ENCODE results near the gene HAT1.
"Not testable (repeated sequence)": the region's sequence is repeated elsewhere in the genome, so short reads cannot be mapped to it uniquely, and the experiment has no call there.

The HAT1 gene

DNA sequence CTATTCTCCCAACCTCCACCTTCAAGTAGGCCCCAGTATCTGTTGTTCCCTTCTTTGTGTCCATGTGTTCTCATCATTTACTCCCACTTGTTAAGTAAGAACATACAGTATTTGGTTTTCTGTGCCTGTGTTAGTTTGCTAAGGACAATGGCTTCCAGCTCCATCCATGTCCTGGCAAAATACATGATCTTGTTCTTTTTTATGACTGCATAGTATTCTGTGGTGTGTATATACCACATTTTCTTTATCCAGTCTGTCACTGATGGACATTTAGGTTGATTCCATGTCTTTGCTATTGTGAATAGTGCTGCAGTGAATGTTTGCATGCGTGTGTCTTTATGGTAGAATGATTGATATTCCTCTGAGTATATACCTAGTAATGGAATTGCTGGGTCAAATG lies 61.7 kb downstream of the HAT1 start:
- not testable (repeated sequence) for FAIRE-seq

DNA sequence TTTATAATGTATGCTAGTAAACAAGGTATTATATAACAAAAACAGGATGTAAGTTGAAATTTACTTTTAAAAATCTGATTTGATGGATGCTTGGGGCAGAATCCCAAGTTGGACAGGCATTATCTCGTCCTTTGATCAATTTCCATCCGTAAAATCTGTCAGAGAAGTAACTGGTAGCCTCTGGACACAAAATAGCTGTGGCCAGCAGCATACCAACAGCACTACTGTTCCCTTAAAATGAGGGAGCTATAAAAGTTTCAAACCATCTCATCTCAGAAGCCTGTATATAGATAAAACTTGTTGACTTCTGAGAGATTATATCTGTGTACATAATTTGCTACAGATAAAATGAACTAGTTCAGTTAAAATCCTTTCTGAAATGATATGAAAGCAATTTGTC lies 62.8 kb downstream of the HAT1 start:
- no peak for FAIRE-seq

DNA sequence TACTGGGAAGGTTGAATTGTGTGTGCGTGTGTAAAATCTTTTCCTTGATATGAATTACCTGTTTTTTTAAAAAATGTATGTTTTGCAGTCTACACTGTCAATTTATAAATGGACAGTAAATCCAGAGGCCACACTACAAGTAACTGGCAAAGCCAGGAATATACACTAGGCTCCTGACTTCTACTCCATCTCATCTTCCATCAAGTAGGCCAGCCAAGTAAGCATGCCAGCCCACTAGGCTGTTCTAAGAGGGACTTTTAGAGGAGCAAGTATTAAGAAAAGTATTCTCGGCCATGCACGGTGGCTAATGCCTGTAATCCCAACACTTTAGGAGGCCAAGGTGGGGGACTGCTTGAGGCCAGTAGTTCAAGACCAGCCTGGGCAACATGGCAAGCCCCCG lies 64.5 kb downstream of the HAT1 start:
- FAIRE-seq = no peak

DNA sequence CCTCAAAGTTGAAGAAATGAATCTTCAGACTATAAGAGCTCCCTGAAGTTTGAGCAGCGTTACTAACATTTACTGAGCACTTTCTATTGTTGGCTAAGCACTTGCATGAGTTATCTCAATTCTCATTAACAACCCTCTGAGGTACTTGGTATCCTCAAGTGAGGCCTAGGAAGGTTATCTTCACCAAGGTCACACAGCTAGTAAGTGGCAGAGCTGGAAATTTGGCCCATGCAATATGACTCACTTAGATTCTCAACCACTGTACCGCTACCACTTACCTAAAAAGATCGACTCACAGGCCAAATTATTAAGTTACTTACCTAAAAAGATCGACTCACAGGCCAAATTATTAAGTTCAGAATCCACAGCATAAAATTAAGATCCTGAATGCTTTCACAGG lies 68.8 kb downstream of the HAT1 start:
- no peak for FAIRE-seq

DNA sequence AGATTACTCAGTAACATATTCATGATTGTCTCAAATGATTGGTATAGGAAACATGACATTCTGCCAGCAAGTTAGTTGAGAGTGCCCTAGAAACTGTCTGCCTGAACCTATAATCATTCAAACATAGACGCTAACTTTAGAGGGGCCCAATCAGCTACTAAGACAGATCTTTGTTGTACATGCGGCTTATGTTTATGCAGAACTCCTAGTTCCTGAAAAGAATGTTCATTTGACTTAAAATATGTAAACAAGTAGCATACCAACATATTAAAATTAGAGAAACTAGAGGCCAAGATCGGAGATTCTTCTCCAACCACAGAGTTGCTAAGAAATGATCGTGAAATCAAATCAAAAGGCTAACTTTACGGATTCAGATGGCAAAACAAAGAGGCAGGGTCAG lies 73.3 kb downstream of the HAT1 start:
- no peak for FAIRE-seq

DNA sequence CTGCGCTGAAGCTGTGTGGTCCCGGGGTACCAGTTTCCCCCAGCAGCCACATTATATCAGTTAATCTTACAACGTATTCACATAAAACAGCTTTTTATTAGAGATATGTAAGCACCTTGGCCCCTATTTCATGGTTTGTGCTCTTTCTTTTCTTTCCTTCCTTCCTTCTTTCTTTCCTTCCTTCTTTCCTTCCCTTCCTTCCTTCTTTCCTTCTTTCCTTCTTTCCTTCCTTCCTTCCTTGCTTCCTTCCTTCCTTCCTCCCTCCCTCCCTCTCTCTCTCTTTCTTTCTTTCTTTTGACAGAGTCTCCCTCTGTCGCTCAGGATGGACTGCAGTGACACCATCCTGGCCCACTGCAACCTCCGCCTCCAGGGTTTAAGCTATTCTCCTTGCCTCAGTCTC lies 73.8 kb downstream of the HAT1 start:
- no peak for FAIRE-seq

DNA sequence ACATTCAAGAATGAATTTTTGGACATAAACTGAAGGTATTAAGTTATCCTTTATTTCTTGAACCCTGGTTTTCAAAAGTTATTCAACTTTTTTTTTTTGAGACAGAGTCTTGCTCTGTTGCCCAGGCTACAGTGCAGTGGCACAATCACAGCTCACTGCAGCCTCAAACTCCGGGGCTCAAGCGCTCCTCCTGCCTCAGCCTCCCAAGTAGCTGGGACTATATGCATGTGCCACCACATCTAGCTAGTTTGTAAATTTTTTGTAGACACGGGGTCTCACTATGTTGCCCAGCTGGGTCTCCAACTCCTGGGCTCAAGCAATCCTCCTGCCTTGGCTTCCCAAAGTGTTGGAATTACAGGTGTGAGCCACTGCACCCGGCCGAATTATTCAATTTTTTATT lies 74.8 kb downstream of the HAT1 start:
- not testable (repeated sequence) for FAIRE-seq

DNA sequence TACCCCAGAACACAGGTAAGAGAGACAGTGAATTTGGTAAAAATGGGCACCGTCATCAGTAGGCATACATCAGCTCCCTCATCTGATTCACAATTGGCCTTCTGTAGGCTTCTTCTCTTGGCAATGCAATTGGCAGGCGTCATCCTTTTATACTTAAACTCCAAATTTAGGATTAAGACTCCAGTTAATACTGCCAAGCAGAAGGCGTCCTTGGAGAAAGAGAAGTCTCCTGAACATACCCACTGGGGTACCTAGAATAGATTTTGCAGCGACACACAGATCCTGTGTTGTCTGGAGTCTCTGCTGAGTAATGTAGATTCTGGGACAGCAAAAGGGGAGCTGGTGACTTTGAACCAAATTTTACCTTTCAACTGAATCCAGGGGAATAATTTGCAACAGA lies 76.9 kb downstream of the HAT1 start:
- no peak for FAIRE-seq

DNA sequence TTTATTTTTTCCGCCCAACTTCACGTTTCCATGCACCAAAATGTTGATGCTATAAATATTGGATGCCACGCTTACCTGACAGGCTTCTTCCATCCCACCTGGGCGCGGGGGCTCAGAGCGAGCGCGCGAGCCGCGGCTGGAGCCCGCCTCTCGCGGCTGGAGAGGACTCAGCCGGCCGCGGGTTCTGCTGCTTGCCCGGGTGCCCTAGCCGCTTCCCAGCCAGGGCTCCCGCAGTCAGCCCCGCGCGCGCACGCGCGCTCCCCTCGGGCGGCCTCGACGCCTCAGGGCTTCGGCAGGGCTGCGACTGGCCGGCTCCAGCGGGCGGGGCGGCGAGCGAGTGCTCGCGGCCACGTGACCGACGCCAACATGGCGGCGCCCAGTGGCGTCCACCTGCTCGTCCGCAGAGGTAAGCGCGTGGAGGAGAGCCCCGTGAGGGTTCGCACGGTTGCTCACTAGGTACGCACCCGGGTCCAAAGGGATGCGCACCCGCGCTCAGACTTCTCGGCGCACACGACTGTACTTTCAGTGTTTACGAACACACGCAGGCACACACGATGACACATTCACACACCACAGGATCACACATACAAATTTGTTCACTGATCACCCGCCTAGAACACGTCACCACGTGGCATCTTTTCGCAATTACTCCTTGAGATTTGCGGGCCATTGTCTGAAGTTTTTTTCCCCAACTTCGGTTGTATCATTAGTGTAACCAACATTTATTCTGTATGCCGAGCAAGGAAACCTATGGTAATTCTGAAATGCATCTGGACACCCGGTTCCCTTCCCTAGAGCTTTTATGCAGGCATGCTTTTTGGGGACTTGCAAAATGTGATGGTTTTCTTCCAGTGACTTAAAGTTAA lies 77.6 kb downstream of the HAT1 start, which contains the start of gene METAP1D:
Gene METAP1D, plus strand, starts transcription at position 350 of the 866 bp plus-strand sequence. Its CDS starts 17 bp downstream, at position 367.
- no peak for FAIRE-seq

DNA sequence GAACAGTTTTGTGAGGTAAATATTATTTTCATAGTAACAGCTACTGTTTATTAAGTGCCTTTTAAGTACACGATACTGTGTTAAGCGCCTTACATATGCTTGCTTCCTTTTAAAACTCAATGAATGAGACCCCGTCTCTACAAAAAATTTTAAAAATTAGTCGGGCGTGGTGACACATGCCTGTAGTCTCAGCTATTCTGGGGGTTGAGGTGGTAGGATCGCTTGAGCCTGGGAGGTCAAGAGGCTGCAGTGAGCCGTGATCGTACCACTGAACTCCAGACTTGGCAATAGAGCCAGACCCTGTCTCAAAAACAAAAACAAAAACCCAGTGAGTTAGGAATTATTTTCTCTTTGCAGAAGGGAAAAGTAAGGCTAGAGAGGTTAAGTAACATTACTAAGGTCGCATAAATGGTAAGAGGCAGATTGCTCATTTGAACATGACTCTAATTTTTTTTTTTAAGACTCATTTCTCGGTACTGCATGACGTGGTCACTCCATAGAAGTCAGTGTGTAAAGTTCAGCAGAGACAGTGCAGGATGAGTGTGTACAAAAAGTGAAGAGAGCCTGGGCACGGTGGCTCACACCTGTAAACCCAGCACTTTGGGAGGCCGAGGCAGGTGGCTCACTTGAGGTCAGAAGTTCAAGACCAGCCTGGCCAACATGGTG lies 78.6 kb downstream of the HAT1 start:
- no peak for FAIRE-seq

DNA sequence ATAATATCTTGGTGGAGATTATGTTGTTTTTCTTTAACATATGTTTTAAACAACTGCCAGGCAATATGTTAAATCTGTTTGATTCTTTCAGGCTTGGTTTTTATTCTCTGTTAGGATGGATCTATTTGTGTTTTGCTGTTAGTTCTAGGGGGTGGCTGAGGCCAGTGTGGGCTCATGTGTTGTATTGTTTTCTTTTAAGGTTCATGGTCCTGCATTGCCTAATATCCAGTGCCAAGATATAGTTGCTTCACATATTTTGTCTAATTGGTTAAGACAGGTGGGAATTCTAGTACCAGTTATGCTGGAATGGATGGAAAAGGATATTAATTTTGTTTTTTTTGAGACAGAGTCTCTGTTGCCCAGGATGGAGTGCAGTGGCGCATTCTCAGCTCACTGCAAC lies 85.1 kb downstream of the HAT1 start:
- no peak for FAIRE-seq

DNA sequence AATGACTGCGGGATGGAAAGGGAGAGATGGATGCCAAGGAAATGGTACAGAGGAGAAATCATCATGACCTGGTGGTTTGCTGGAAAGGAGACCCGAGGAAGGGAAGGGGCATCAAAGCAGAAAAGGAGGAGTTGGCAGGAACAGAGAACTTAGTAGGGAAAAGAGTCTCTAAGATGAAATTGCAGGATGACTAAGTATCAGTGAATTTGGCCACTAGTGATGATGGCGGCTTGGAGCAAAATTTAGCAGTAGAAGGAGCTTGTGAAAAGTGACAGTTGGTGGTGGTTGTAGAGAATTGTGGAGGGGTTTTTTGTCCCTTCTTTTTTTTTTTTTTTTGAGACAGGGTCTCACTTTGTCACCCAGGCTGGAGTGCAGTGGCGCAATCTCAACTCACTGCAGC lies 87.6 kb downstream of the HAT1 start:
- FAIRE-seq = no peak

DNA sequence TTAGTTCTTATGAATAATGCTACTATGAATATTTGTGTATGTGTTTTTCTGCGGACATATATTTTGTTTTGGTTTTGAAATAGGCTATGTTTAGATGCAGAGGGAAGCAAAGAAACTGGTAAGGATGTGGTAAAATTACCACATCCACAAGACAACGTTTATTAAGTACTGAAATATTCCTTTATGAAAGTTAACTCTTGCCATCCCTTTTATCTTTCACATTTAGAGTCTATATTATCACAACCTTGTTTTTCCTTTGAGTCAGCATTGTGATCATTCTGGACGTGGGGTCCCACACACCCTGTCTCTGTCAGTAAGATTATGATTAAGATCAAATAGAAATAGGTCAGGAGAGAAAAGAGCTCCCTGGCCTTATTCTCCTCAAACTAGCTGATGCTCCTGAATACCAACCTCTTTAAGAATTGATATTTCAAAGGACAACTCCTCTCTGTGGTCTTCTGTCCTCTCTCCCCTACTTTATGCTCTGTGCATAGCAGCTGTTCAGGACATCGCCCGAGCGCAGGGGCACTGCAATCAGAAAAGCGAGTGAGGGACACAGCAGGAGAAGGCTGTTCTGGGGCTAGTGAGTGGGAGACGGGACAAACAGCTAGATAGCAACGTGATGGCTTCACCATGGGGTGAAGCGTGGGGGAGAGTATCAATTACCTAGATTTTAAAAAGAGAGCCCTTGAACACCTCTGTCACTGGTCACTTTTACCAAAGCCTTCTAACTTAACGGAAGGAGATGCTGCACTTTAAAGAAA lies 89.7 kb downstream of the HAT1 start:
- no peak for FAIRE-seq

DNA sequence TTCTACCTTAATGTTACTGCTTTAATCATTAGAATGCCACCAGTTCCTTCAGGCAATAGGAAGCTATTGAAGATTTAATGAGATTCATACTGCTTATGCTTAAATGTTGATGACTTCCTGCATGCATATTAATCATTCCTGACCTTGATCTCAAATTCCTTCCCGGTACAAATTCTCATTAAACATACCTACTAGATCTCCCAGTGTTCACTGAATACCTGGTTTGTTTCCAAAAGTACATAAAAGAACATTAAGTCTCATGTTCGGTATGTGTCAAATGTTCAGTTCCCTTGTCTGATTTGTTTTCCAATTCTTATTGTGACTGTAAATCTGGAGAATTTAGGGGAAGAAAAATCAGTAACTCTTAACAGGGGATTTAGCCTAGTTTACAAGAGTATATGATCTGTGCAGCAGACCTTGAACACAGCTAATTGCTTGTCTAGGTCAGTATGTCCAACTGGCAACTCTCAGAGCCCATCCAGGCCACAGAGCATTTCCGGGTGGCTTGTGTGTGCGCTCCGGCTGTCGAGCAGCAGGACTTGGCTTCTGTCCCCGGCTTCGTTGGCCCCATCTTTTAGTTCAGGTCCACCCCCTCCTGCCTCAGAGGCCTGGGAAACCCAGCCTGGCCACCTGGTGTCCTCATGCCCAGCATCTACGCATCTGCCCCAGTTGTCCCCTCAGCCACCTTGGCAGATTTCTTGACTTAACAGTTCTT lies 90.6 kb downstream of the HAT1 start:
- FAIRE-seq = no peak

DNA sequence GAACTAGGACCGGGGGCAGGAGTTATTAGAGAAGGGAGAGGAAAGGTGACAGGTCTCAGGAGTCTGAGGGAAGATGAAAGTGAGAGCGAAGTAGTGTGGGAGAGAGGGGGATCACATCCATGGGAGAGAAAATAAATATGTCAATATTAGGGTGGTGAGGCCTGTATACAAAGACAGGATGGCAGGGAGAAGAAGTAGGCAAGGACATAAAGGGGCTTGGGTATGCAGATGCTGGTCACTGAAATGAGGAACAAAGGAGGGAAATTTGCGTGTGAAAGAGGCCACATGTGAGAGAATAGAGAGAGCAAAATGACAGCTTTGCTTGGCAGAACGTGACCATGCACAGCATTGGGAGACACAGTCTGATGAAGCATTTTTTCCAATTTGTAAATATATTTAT lies 91.1 kb downstream of the HAT1 start:
- FAIRE-seq = no peak

DNA sequence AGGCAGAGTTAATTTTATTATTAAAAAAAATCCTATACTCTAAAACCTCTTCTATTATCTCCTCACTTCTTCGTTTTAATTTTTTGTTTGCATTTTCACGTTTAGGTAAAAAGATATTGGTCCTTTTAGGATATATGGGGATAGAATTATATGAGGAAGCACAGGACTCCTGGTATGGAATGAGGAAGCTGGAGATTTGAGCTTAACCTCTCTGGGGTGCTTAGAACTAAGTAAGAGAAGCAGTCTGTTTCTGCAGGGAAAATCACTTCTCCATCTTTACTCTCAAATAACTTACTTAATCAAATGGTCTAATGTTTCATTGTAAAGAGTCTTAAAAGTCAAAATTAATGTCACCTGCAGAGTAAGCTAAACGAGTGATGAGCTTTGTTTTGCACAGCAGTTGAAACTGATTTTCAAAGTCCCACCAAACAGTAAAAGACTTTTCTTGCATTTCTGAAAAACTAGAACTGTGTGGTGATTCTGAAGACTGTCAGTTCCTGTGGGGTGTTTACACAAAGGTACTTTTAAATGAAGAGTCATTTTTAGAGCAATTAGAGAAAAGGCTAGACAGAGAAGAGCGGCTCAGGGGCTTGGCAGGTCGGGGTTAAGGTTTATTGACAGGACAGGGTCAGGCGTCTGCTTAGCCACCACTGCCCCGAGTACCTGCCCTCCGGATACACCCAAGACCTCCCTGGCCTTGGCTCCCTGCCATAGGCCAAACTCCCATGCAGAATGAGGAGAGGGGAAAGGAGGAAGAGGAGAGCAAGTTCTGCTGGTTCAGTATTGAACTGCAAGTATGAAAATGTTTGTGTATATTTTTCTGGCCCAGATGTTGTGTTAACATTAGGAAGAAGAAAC lies 99.0 kb downstream of the HAT1 start:
- FAIRE-seq = no peak

DNA sequence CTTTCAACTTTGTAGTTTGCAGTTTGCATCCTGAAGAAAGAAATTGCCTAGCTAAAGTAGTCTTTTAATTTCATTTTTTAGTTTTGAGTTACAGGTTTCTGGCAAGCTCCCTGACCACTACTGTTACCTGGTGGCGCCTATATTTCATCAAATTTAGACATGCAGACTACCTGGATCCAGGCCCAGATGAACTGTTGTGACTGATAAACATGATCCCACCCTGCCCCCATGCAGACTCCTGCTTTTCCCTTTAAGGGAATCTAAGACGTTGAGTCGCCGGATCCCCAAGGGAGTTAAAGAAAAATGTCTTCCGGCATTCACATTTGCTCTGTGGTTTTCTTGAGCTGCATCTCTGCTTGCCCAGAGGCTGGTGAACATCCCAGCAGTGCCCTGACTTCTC lies 99.7 kb downstream of the HAT1 start:
- no peak for FAIRE-seq

DNA sequence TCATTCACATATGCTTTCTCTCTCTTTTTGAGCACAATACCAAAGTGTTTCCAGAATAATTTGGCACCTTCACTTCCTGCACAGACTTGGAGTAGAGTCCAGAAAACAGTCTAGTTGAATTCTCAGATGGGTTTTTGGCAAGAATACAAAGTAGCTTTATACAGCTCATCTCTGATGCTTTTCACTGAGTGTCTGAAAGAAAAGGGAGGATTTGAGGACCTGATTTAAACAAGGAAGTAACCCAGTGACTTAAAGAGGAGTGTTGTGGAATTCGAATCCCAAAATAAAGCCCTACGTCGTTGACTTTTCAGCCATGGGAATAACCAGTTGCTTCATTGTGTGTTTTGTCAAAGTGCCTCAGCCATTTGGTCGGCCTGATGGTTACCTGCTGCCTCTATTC lies 109.3 kb downstream of the HAT1 start:
- no peak for FAIRE-seq
